Ecto neural progenitor cell (in vitro differentiated cells): Measurements from ENCODE around the gene TGM6.

Experiments used
- DNase-seq: peaks from one replicate; pipeline ENCODE4 v3.0.0-alpha.2; 2018; ENCODE audit warnings: low spot score

TGM6 gene

GRCh38 chr20:2364044-2364443 is 16.7 kb upstream of the TGM6 start:
- DNase-seq: no peak

GRCh38 chr20:2365091-2365490 is 15.6 kb upstream of the TGM6 start:
- no peak for DNase-seq

GRCh38 chr20:2365666-2366065 is 15.0 kb upstream of the TGM6 start:
- no peak for DNase-seq

DNA sequence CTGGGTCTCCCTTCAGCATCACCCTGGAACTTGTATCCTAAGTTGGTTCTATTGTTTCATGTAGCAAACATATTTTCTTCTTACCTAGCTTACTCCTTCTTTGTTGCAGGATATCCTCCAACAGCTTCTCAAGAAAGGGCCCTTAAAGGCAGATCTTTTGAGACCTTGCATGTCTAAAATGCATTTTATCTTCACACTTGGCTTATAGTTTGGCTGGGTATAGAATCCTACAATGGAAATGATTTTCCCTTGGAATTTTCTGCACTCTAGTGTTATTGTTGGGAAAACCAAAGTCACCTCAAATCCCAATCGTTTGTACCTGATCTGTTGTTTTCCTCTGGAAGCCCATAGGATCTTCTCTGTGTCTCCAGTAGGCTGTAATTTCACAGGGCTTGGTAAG is 12.1 kb upstream of the TGM6 start:
- no peak for DNase-seq

DNA sequence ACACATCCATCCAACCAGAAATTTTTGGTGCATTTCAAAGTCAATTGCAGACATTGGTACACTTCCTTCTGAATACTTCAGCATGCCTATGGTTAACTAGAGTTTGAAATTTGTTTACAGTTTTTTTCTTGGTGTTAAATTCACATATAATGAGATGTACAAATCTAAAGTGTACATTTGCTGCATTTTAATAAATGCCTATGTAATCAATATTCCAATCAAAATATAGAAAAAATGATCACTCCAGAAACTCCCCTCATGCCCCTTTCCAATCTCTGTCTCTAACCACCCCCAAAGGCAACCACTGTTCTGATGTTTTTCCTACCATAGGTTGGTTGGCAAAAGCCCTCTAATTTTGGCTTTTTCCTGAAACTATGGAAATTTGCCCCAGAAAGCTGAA is 7.6 kb upstream of the TGM6 start:
- DNase-seq: no peak

DNA sequence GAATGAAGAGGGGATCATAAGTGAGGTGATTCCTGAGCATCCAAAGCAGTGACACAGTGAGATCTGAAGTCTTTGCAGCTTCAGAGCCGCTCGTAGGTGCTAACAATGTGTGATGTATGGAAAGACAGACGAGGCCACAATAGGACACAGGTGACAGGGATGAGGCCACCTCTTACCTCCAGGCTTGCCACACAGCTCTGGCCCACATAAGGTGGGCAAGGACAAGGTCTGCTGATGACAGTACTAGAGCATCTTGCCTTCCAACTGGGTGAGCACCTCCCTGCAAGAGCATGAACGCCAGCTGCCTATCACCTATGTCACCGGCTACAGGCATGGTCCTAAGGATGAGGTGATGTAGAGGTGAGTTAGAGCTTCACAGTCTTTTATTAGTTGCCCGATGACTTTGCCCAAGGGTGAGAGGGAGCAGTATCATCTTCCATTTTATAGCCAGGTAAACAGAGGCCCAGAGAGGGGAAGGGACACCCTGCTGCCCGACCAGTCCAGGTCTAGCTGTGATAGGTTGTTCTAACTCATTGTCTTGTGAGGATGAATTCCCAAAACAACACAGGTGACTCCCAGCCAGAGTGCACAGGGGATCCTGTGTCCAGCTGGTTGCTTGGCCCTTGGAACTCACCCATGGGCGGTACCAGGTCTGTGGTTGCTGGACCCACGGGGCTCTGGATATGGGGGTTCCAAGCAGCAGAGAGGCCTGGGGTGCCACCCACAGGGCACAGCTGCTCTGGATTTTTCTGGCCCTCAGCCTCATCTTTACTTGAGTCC is 6.2 kb upstream of the TGM6 start:
- no peak for DNase-seq

GRCh38 chr20:2378893-2379292 is 1.8 kb upstream of the TGM6 start:
- peak; percentile 40 for DNase-seq

GRCh38 chr20:2379511-2380229 is 1.0 kb upstream of the TGM6 start:
- DNase-seq: peak; percentile 42

- DNase-seq: no peak
These were observed 602 bp downstream of the TGM6 start for GRCh38 chr20:2381303-2381702.

DNA sequence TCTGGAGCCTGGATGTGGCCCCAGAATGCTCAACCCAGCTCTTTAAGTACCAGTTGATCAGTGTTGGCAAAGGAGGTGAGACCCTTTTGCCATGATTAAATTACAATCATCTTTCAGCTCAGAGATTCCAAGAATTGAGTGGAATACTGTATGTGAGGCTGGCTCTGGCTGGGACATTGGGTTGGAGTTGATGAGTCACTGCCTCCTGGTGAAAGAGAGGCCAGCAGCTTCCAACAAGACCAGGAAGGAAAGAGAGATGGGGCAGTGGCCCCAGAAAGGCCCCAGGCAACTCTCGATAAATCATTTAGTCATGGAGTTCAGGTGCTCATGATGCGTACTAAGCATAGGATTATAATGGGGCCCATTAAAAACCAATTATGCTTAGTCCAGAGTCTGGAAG is 2.1 kb downstream of the TGM6 start:
- no peak for DNase-seq

DNA sequence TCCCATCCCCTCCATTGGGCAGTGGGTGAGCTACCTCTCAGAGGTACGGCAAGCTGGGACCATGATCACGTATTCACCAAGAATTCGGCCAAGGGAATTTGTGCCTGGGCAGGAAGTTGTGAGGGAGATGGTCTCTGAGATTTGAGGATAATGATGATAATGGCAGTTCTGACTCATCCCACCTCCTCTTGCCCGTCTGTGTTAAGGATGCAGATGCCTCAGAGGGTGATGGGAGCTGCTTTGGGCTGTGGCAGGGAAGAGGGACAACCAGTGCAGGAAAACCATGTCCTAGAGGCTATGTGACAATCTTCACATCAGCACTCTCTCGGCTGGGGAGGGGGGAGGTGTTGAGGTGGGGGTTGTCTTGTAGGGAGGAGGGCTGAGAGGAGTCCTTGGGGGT is 4.3 kb downstream of the TGM6 start:
- DNase-seq: no peak

DNA sequence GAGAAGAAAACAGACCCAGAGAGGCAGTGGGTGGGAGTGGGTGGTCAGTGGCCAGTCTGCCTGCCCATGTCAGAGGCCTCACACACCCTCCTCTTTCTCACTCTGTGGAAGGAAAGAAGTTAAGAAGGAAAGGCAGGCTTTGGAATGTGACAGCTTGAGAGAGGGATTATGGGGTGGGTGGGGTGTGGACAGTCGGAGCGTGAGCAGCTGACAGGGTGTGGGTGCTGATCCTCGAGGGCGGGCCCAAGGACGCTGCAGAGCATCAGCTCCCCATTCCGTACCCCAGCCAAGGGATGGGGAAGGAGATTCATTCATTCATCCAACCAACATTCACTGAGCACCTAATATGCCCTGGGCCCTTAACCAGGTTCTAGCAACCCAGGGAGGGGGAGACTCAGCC is 4.8 kb downstream of the TGM6 start:
- DNase-seq: no peak

DNA sequence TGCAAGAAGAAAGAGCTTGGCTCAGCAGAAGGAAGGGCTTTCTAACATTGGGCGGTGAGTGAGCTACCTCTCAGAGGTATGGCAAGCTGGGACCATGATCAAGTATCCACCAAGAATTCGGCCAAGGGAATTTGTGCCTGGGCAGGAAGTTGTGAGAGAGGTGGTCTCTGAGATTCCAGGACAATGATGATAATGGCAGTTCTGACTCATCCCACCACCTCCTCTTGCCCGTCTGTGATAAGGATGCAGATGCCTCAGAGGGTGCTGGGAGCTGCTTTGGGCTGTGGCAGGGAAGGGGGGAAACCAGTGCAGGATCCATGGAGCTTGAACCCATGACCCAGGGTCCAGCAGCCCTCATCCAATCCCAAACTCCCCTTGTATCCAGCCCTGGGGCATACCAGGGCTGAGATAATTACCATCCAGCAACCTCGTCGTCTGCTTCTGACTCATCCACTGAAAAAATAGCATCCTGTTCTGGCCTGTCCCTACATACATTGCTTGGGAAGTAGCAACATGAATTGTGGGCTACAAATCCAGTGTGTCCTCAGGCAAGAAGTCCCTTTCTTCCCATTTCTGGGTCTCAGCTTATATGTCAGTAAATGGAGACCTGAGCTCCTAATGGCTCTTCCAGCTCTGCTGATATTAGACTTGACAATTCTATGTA is 5.9 kb downstream of the TGM6 start:
- DNase-seq: no peak

DNA sequence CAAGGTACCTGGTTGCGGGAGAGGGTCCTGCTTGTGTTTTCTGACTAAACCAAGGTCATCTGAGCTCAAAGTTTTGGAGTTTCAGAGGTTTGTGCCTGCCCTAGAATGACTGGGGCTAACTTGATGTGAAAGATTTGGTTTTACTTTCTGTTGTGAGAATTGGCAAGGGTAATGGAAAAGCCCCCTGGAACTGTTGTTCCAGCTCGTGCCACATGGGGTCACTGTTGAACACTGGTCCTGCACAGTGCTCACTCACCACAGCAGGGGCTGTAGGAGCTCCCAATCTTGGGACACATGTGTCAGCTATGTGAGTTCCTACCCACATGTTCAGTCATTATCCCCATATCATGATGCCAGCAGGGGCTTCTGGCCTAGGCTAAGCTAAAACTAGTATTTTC is 6.5 kb downstream of the TGM6 start:
- DNase-seq: peak; percentile 75

DNA sequence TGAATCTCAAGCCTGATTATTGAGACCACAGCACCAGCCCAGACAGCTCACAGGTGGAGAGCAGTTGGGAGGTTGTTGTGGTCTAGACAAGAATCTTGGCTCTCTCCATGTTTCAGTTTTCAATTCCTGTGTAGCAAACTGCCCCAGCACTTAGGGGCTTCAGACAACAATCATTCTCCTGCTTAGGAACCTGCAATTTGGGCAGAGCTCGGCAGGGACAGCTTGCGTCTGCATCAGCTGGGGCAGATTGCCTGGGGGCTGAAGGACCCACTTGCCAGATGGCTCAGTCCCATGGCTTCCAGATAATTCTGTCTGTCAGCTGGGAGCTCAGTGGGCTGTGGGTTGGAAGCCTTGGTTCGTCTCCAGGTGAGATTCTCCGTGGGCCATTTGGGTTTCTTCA is 6.9 kb downstream of the TGM6 start:
- DNase-seq: no peak

GRCh38 chr20:2390951-2391675 is 10.4 kb downstream of the TGM6 start:
- DNase-seq: peak; percentile 21

- DNase-seq: no peak
These were observed 13.8 kb downstream of the TGM6 start for GRCh38 chr20:2394411-2395055.

DNA sequence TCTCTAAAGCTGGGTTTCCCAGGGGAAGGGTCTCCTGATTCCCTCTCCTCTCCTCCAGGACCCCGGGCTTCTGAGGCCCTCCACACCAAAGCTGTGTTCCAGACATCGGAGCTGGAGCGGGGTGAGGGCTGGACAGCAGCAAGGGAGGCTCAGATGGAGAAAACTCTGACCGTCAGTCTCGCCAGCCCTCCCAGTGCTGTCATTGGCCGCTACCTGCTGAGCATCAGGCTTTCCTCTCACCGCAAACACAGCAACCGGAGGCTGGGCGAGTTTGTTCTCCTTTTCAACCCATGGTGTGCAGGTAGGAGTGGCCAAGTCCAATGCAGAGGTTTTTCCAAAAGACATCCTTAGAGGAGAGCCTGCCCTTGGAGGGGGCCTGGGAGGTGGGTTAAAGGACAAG is 14.4 kb downstream of the TGM6 start:
- DNase-seq: no peak

- no peak for DNase-seq
These were observed 15.6 kb downstream of the TGM6 start for GRCh38 chr20:2396241-2396814.

GRCh38 chr20:2397091-2397490 is 16.4 kb downstream of the TGM6 start:
- DNase-seq: no peak

GRCh38 chr20:2397595-2398145 is 17.0 kb downstream of the TGM6 start:
- DNase-seq: no peak
